Activated CD4-positive, alpha-beta T cell treated with anti-CD3 and anti-CD28 coated beads for 48 hours (primary cell): Measurements from ENCODE around the gene ATP13A2.
"Not testable (repeated sequence)": the region's sequence is repeated elsewhere in the genome, so short reads cannot be mapped to it uniquely, and the experiment has no call there.

ENCODE experiments used
- DNase-seq: peaks from one replicate; pipeline ENCODE4 v3.0.0-alpha.2; 2020

Gene ATP13A2

GRCh38 chr1:16956775-16957174, 55.0 kb downstream of the ATP13A2 start:
- DNase-seq, result no peak

GRCh38 chr1:16955186-16955585, 56.5 kb downstream of the ATP13A2 start:
- no peak for DNase-seq

GRCh38 chr1:16954579-16954978, 57.1 kb downstream of the ATP13A2 start:
- DNase-seq, result no peak

GRCh38 chr1:16952376-16952775, 59.4 kb downstream of the ATP13A2 start:
- DNase-seq, result not testable (repeated sequence)

GRCh38 chr1:16949026-16949425, 62.7 kb downstream of the ATP13A2 start:
- not testable (repeated sequence) for DNase-seq

GRCh38 chr1:16948282-16948891, 63.3 kb downstream of the ATP13A2 start:
- not testable (repeated sequence) for DNase-seq

GRCh38 chr1:16946646-16947045, 65.1 kb downstream of the ATP13A2 start:
- no peak for DNase-seq

GRCh38 chr1:16946185-16946584, 65.5 kb downstream of the ATP13A2 start:
- not testable (repeated sequence) for DNase-seq

- not testable (repeated sequence) for DNase-seq
Measured at GRCh38 chr1:16945512-16945911, 66.2 kb downstream of the ATP13A2 start.

- no peak for DNase-seq
Measured at GRCh38 chr1:16944038-16944437, 67.7 kb downstream of the ATP13A2 start.

GRCh38 chr1:16939386-16940180, 72.1 kb downstream of the ATP13A2 start:
- DNase-seq, result not testable (repeated sequence)

- DNase-seq, result no peak
Measured at GRCh38 chr1:16938351-16939321, 73.1 kb downstream of the ATP13A2 start.

GRCh38 chr1:16936580-16936979, 75.1 kb downstream of the ATP13A2 start:
- not testable (repeated sequence) for DNase-seq
